ENCODE measurements around the gene PPP2R5E.

Gene PPP2R5E

GRCh38 chr14:63517354-63517753 lies 25.8 kb downstream of the PPP2R5E start:
- DNase-seq = no peak

GRCh38 chr14:63515240-63515639 lies 27.9 kb downstream of the PPP2R5E start:
- DNase-seq = no peak

- no peak for DNase-seq
These were observed 29.4 kb downstream of the PPP2R5E start for GRCh38 chr14:63513756-63514155.

DNA sequence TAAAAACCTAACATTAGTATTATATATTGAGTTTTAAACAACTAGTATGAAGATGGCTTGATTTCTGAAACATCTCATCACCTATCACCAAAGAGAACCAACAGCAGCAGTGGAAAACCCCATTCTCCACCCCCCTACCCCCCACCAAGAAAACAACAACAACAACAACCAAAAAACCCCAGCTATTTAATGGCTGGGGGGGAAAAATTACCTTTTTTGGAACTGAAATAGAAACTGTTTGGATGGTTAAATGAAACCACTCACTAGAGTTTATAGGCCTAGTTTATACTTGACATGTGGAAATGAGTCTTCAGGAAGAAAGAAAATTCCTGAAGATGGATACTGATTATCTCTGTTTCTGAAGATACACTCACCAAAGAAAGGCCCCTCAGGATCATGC lies 30.3 kb downstream of the PPP2R5E start:
- DNase-seq = no peak

DNA sequence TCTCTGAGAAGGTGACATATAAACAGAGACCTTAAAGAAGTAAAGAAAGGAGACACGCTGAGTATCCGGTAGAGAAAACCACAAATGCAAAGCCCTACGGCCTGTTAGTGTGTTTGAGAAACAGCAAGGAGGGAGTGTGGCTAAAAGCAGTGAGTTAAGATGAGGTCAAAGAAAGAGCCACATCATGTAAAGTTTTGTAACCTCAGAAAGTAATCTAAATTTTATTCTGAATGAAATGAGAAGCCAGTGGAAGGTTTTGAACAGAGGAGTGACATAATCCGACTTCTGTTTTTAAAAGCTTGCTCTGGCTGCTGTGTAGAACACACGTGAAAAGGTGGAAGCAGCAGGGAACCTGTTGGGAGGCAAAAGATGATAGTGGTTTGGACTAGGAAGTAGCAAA lies 32.6 kb downstream of the PPP2R5E start:
- no peak for DNase-seq

GRCh38 chr14:63508033-63508432 lies 35.1 kb downstream of the PPP2R5E start:
- no peak for DNase-seq

- no peak for DNase-seq
These were observed 38.5 kb downstream of the PPP2R5E start for GRCh38 chr14:63504648-63505047.

- no peak for DNase-seq
These were observed 41.7 kb downstream of the PPP2R5E start for GRCh38 chr14:63501429-63501828.

DNA sequence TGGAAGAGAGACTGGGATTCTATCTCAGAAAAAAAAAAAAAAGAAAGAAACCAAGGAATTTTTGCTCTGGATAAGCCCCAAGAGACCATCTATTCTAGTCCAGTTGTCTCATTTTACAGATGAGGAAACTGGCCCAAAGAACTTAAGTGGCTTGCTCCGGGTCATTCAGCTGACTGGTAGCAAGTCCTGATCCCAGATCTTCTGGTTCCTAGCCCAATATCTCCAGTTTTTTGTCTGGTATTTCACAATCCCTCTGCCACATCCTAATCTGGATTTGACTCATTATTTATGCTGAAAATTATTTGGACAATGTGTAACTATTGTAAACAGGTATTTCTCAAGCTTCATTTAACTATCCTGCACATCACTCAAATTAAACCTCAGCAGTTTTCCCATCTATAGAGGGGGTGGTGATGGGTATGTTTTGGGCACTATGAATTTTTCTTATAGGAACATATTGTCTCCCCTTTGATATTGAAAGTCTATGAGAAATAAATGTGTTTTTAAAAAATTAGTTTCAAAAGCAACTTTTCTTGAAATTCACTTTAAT lies 43.4 kb downstream of the PPP2R5E start:
- DNase-seq = no peak

GRCh38 chr14:63496837-63497400 lies 46.3 kb downstream of the PPP2R5E start:
- no peak for DNase-seq

DNA sequence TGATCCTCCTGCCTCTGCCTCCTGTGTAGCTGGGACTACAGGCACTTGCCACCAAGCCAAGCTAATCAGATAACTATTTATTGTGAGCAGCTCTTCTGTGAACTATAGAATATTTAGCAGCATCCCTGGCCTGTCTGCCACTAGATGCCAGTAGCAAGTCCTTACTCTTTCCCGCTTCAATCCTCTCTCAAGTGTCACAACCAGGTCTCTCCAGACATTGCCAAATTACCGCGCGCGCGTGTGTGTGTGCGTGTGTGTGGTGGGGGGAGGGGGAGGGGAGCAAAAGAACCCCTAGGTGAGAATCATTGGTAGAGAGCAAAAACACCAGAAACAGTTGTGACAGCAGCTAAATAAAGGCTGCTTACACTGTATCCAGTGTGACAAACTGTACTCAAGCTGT lies 49.9 kb downstream of the PPP2R5E start:
- no peak for DNase-seq

GRCh38 chr14:63492391-63492790 lies 50.8 kb downstream of the PPP2R5E start:
- no peak for DNase-seq

- DNase-seq = no peak
These were observed 55.5 kb downstream of the PPP2R5E start for GRCh38 chr14:63487724-63488123.

GRCh38 chr14:63486738-63487137 lies 56.4 kb downstream of the PPP2R5E start:
- no peak for DNase-seq

- DNase-seq = no peak
These were observed 59.9 kb downstream of the PPP2R5E start for GRCh38 chr14:63483315-63483714.

GRCh38 chr14:63480599-63480998 lies 62.6 kb downstream of the PPP2R5E start:
- no peak for DNase-seq

- no peak for DNase-seq
These were observed 64.7 kb downstream of the PPP2R5E start for GRCh38 chr14:63478437-63478852.

DNA sequence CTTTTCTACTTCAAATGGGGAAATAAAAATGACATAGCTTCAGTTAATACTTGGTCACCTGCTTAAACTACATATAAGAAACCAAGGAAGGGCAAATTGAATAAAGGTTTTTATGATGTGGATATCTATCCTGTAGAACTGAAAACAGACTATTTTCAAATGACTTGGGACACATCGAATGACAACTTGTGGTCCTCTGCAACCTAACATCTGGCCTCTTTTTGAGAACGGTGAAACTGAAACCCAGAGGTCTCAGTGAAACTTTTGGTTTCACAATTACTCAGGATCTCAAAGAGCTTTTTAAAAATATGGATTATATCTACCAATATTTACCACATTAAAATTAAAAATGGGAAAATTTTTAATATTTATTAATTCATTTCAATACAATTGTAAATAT lies 65.2 kb downstream of the PPP2R5E start:
- peak in 1 of 2 donors; percentile 55 for DNase-seq

DNA sequence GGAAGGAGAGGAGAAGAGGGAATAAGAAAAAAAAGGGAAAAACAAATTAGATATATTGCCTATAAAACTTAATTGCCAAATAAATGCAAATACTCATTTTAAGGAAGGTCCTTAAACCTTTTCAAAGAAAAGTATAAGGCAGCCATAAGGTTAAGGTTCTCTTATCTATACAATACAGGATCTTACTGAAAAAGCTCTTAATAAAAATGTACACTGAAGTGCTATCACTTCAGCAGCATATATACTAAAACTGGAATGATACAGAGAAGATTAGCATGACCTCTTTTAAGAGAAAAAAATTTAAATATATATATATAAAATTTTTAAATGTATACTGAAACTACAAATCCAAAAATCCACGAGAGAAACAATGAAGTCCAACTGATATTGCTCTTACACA lies 65.6 kb downstream of the PPP2R5E start:
- DNase-seq = no peak

- no peak for DNase-seq
These were observed 67.4 kb downstream of the PPP2R5E start for GRCh38 chr14:63475761-63476160.

GRCh38 chr14:63474844-63475243 lies 68.3 kb downstream of the PPP2R5E start:
- no peak for DNase-seq

DNA sequence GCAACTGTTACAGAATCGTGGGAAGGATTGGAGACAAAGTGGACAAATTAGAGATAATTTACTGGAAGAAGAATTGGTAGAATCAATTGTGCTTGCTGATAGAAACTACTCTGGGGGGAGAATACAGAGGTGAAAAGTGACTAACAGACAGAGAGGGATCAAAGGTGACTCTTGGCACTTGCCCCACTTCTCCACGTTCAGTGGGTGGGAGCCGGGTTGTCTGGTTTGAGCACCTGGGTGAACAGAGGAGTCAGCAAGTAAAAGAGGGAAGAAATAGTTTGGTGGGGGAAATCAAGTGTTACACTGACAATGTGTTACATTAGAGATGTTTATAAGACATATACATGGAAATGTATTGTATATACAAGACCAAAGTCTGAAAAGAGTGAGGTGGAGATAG lies 69.1 kb downstream of the PPP2R5E start:
- DNase-seq = no peak

DNA sequence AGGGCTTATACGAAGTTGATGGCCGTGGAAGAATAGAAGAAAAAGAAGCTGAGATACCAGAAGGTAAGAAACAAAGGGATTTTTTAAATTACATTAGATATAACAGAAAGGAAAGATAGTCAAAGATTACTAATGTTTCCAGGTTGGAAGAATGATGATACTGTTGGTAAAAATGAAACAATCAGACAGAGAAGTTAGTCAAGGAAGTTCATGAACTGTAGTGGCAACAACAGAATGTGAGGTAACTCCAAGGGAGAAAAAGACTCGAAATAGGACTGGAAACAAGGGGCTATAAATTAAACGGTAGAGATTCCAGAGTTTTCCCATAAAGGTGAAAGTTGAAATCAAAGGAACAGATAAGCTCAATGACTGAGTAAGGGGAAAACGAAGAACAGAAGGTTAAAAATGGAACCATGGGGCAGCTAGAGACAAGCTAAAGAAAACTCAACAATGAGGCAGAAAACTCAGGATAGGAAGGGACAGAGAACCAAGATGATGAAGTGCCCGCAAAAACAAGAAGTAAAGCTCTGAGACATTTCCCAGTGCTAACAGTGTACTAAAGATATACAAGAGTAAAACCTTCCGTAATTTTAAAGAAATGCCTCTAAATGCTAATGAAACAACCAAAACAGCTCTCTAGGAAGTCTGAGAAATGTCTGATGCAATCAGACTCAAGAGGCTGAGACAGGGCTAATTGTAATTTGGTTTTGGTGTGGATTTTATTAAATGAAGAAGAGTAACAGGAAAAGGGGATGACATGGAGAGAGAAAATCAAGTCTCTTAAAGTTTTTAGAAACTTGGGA lies 70.0 kb downstream of the PPP2R5E start:
- peak in 1 of 2 donors; percentile 34 for DNase-seq
